HG03103 (cell line): ENCODE data around the gene LCN6.
"Not testable (repeated sequence)": the region's sequence is repeated elsewhere in the genome, so short reads cannot be mapped to it uniquely, and the experiment has no call there.

Experiments
- ATAC-seq: cut with Tn5 transposase; IDR thresholded peaks from one replicate; pipeline ENCODE4 v1.9.1; 2021; ENCODE audit warnings: low read depth; ENCODE audit not compliant: unreplicated experiment

The LCN6 gene, protein sequence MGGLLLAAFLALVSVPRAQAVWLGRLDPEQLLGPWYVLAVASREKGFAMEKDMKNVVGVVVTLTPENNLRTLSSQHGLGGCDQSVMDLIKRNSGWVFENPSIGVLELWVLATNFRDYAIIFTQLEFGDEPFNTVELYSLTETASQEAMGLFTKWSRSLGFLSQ

DNA sequence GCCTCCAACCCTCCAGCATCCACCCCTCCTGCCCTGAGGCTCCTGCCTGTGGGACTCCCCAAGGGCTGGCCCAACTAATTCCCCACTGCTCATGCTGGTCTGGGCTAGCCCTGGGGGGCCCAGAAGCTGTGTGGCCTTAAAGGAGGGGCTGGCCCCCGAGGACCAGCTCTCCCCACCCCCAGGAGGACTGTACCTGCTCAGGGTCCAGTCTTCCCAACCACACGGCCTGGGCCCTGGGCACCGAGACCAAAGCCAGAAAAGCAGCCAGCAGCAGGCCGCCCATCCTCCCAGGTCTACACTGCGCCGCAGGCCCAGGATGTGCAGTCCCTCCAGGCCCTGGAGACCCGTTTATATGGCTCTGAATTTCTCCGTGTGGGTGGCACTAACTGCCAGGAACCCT is at the start of gene LCN6:
Gene LCN6 (minus strand): TSS at position 325 of the 400 bp plus-strand sequence. CDS start 42 bp downstream, at position 283.
- no peak for ATAC-seq

DNA sequence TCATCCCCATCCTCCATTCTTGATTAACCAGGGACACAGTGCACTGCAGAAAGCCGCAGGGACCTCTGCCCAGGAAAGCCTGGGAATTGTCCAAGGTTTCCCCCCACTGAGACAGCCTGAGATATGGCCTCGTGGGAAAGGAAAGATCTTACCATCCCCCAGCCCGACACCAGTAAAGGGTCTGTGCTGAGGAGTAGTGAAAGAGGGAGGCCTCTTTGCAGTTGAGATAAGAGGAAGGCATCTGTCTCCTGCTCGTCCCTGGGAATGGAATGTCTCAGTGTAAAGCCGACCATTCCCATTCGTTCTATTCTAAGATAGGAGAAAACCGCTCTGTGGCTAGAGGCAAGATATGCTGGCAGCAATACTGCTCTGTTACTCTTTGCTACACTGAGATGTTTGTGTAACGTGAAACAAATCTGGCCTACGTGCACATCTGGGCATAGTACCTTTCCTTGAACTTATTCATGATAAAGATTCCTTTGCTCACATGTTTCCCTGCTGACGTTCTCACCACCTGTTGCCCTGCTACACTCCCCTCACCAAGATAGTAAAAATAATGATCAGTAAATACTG is 48.5 kb upstream of the LCN6 start:
- ATAC-seq, result not testable (repeated sequence)

DNA sequence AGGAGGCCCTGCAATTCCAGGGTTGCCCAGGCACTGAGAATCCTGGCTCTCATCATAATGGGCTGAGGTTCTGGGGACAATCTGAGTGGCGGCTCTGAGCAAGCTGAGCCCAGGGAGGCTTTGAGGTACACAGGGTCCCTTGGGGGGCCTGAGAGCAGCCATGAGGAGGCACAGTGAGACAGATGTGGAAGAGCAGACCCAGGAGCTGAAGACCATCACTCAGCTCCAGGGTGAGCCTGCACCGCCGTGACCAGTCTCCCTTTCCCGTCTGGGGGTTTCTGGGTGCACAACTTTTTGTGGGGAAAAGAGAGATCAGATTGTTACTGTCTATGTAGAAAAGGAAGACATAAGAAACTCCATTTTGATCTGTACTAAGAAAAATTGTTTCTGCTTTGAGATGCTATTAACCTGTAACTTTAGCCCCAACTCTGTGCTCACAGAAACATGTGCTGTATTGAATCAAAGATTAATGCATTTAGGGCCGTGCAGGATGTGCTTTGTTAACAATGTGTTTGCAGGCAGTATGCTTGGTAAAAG is 48.0 kb upstream of the LCN6 start, which contains the start of gene CCDC183:
Gene CCDC183 (plus strand): TSS at position 101 of the 537 bp plus-strand sequence. CDS start 60 bp downstream, at position 161.
- ATAC-seq, result no peak

DNA sequence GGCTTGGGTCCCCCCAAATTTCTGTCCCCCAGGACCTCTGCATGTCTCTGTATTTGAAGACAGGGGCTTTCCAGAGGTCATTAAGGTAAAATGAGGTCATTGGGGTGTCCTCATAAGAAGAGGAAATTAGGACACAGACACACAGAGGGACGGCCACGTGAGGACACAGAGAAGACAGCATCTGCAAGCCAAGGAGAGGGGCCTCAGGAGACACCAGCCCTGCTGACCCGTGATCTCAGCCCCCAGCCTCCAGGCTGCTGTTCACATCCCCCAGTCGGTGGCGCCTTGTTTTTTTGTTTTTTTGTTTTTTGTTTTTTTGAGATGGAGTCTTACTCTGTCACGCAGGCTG is 46.6 kb upstream of the LCN6 start:
- ATAC-seq, result no peak

DNA sequence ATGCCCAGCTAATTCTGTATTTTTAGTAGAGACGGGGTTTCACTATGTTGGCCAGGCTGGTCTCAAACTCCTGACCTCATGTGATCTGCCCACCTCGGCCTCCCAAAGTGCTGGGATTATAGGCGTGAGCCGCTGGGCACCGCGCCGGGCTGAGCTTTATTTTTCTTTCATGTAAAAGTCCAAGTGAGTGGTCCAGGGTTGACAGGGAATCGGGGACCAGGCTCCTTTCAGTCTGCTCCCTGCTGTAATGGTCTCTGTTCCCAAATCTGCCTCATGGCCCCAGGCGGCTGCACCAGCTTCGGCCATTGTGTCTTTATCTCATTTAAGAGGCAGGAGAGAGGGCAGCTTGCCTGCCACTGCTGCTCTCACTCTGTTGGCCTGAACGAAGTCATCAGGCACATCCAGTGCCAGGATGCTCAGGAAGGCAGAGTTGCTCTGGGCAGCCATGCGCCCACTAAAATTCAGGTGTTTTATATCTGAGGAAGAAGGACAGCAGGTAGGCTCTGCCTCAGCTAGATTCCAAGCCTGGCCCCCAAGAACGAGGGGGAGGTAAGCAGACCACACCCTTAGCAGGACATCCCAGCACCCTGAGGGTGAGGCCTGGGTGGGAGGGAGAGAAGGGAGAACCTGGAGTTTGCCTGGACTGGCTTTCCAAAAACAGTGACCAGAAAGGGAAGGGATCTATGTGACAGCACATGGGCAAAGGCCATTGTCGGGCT is 46.1 kb upstream of the LCN6 start:
- ATAC-seq, result no peak

DNA sequence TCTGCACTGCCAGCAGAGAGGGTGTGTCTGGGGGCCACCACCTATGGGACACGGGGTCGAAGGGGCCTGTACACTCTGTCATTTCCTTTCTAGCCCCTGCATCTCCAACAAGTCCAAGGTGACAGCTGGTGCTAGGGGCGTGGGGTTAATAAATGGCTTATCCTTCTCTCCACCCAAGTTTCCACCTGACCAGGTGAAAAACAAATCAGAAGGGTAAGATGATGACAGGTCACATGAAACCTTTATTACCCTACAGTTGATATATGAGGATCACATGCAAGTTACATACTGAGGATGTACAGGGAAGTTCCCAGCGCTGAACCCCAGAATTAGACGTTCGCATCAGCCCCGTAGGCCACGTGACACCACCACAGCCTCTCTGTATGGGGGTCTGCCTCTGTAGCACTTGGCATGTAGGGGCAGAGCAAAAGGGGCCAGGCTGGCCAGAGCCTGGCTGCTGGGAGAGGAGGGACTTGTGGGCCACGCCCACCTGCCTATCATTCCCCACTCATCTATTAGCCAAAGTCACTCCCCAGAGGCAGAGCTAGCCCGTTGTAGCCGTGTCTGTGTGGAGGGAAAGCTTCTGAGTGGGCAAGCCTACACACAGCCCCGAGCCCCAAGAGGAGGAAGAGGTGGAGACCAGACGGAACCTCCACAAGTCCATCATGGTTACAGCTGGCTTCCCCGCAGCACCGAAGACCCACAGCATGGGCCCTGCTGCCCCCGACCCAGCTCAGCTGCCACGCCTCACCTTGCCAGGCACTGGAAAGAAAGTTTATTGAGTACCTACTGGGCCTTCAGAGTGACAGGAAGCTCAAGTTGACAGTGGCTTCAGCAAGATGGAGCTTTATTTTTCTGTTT is 45.0 kb upstream of the LCN6 start:
- no peak for ATAC-seq

DNA sequence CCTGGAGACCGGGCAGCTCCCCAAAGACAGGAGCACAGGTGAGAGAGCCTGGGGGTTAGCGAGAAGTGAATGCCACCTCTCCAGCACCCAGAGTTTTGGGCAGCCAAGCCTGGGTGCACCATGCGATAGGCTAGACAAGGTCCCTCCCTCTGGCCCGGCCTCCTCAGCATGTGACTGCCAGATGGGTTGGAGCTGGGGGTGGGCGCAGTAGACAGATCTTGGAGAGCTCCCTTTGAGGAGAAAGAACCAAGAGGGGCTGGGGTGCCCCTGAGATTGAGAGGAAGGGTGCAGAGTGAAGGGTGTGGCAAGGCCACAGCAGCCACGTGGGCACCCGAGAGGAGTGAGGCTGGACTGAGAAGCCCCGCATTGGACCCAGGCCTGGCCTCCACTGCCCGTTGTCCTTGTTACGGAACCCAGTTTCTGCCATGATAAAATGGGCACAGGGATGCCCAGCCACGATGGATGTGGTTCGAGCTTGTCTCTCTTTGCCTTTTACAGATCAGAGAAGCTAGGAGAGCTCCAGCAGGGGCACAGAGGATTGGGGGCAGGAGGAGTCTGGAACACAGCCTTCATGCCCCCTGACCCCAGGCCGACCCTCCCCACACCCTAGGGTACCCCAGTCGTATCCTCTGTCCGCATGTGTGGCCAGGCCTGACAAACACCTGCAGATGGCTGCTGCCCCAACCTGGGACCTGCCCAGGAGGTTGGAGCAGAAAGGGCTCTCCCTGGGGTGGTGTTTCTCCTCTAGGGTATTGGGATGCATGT is 44.2 kb upstream of the LCN6 start:
- no peak for ATAC-seq

DNA sequence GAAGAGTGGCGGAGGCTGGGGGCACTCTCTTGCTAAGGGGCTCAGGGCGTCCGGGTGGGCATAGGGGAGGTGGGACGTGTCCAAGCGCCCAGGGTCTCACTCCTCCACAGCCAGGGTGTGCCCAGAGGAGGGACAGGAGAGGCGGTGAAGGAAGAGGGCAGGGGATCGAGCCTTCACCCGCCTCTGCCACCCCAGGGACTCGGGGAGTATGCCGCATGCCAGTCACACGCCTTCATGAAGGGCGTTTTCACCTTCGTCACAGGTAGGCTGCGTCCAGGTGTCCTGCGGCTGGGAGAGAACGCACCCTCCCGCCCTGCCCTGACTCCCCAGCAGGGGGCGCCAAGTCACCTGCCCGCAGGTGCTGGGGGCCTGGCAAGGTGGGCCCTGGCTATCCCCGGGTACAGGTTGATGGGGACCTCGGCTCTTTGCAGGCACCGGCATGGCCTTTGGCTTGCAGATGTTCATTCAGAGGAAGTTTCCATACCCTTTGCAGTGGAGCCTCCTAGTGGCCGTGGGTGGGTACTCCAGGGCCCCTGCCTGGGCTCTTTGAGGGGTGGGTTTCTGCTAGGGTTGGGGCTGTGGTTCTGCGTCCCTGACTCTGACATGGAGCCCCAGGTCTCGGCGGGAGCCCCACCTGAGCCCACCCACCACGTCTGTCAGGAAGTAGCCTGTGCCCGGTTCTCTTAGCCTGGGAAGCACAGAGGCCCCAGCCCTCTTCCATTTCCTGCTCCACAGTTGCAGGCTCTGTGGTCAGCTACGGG is 43.4 kb upstream of the LCN6 start:
- no peak for ATAC-seq

DNA sequence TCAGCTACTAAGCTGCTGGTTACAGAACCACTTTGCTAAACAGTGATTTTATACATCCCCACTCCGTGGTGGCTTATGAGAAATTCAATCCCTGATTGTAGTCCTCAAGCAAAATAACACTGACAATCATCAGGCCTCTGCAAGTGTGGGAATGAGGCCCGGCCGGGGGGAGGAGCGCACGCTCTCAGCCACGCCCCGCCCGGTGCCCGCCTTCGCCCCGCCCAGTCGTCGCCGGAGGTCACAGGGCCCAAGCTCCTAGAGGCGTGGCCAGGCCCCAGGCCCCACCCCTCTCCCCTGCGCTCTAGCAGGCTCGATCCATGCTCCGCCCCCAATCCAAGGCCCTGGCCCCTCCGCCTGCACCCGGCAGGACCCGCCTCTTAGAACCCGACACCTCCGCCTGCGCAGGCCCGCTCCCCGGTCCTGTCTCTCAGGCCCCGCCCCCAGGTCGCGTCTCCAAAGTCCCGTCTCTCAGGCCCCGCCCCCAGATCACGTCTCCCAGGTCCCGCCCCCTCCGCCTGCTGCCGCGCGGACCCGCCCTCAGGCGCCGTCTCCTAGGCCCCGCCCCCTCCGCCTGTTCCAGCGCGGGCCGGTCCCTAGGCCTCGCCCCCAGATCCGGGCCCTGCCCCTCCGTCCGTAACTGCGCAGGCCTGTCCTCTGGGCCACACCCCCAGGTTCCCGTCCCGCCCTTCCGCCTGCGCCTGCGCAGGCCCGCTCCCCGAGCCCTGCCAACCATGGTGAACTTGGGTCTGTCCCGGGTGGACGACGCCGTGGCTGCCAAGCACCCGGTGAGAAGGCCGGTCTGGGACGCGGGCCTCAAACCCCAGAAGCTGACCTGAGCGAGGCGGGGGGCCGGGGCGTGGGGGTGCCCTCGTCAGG is 42.6 kb upstream of the LCN6 start, which contains the start of gene TMEM141:
Gene TMEM141 (plus strand): TSS at position 705 of the 876 bp plus-strand sequence. CDS start 27 bp downstream, at position 732.
- peak; percentile 77 for ATAC-seq

DNA sequence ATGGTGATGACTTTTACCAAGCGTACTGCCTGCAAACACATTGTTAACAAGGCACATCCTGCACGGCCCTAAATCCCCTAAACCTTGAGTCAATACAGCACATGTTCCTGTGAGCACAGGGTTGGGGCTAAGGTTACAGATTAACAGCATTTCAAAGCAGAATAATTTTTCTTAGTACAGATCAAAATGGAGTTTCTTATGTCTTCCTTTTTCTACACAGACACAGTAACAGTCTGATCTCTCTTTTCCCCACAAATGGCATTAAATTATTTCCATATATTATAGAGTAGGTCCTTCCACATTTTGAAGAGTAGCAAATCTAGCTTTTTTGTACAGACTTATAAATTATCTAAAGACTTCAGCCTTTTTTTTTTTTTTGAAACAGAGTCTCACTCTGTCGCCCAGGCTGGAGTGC is 41.2 kb upstream of the LCN6 start:
- no peak for ATAC-seq

DNA sequence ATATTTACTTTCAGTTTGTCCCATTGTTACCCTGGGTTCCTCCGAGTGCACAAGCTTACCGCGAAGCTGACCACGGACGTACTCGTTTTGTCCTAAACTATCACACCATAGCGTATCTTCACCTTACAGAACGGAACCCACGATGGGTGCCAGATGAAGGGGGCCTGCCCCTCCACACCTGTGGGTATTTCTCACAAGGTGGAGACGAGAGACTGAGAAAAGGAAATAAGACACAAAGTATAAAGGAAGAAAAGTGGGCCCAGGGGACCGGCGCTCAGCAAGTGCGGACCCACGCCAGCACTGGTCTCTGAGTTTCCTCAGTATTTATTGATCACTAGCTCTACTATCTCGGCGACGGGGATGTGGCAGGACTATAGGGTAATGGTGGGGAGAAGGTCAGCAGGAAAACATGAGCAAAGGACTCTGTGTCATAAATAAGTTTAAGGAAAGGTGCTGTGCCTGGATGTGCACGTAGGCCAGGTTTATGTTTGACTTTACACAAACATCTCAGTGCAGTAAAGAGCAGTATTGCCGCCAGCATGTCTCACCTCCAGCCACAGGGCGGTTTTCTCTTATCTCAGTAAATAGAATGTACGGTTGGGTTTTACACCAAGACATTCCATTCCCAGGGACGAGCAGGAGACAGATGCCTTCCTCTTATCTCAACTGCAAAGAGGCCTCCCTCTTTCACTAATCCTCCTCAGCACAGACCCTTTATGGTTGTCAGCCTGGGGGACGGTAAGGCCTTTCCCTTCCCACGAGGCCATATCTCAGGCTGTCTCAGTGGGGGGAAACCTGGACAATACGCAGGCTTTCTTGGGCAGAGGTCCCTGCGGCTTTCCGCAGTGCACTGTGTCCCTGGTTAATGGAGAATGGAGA is 40.6 kb upstream of the LCN6 start:
- ATAC-seq, result not testable (repeated sequence)

DNA sequence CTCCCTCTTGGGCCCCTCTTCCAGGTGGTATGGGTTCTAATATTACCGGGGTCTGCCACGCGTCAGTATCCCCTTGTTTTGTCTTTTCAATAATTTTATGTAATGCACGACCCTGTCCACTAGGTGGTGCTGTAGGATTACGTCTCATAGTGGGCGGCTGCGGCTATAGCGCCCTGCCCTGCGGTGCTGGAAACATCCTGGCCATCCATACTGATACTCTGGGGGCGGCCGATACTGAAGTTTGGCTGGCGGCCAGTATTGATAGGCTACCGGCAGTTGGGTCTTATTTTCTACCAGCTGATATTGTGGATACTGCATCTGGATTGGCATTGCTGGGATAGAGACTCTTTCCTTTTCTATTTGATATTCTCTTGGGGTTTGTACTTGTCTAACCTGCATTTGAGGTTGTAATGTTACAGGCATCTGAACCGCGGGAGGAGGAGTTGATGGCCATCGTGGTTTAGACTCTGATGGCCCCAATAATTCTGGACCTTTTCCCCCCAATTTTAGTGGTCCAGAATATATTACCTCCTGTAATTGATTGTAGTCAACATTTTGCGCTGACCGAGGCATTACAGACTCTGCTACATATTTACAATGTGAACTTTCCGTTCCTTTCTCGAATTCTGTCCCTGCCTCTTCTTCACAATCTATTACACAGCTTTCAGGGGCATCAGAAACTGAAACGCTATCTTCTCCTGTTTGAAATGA is 39.5 kb upstream of the LCN6 start:
- ATAC-seq, result no peak

DNA sequence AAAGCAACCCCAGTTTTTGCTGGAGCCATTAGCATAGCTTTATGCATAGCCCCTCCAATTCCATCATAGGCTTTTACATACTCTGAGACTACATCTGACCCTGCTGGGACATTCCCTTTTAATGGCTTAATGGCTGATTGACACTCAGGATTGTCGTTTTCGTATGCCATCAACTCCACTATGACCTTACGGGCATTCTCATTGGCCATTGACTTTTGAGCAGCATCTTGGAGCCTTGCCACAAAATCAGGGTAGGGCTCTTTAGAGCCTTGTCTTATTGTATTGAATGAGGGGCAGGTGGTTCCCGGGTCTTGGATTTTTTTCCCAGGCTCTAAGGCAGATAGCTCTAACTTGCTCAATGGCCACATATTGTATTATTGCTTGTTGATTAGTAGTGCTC is 38.7 kb upstream of the LCN6 start:
- ATAC-seq, result not testable (repeated sequence)

DNA sequence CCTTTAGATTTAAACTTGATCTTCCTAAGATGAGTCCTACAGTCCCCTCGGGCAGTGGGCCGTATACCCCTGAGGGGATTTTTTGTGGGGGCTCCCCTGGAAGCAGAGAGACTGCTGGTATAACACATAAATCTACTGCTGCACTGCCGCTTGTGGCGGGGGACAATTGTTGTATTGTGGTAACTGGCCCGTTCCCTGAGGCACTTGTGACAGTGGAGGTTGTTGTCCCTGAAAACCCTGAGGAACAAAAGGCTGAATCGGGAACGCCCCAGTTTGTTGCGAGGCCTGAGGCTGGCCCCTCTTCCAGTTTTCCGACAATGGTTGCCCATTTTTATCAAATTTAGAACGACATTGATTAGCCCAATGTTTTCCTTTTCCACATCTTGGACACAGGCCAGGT is 38.1 kb upstream of the LCN6 start:
- no peak for ATAC-seq

DNA sequence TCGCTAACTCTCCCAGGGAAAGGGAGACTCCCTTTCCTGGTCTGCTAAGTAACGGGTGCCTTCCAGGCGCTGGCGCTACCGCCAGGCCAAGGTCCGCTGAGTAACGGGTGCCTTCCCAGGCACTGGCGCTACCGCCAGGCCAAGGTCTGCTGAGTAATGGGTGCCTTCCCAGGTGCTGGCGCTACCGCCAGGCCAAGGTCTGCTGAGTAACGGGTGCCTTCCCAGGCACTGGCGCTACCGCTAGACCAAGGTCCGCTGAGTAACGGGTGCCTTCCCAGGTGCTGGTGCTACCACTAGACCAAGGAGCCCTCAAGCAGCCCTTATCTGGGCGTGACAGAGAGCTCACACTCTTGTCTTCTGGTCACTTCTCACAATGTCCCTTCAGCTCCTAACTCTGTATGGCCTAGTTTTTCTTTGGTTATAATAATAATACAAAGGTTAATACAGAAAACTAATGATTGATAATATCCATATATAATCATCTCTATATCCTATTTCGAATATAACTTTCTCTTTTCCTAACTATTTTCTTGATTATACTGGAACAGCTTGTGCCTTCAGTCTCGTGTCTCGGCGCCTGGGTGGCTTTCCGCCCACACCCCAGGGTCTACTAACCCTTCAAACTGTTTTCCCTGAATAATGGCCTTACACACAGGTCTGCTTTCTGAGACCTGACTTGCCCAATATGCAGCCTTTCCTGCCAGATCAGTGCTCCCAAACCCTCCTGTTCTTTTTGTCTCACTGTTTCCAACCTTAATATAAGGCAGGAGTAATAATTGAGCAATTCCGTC is 37.4 kb upstream of the LCN6 start:
- ATAC-seq, result not testable (repeated sequence)

DNA sequence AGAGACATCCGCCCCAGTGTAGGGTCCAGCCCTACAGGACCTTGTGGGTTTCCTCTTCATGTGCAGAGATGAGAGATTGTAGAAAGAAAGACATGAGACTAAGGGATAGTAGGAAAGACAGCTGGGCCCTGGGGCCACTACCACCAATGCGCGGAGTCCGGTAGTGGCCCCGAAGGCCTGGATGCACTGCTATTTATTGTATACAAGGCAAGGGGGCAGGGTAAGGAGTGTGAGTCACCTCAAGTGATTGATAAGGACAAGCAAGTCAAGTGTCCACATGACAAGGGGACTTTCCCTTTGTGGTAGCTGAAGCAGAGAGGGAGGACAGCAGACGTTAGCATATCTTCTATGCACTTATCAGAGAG is 36.7 kb upstream of the LCN6 start:
- ATAC-seq, result no peak
